GM23248 (cell line): Measurements from ENCODE around the gene THSD4.

ENCODE experiments used
- EZH2 ChIP-seq: fragments of 200-600 bp; sonication (generic); IDR thresholded peaks from 2 replicates; pipeline ENCODE4 v1.6.1; 2018; ENCODE audit warnings: antibody characterized with exemption, mild to moderate bottlenecking; ENCODE audit not compliant: insufficient read depth, poor library complexity, severe bottlenecking
- EZH2phosphoT487 ChIP-seq: fragments of 200-600 bp; sonication (generic); IDR thresholded peaks from 2 replicates; pipeline ENCODE4 v1.6.1; 2018; ENCODE audit warnings: antibody characterized with exemption, moderate library complexity, mild to moderate bottlenecking, low read depth; ENCODE audit not compliant: insufficient read depth

DNA sequence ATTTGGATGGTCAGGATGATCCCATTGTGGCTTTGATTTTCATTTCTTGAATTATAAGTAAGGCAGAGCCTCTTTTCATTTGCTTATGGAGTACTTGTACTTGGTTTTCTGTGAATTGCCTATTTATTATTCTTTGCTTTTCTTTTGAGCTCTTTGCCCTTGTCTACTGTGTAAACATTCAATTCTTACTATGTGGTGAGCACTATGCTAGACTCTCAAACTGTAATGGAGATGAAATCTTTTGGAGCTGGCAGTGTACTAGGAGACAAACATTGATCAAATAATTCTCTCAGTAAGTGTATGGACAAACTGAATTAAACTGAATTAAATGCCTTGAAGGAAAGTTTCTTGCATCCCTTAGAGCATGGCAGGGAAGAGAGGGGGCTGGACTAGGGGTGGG lies 608.1 kb downstream of the THSD4 start:
- no peak for TF ChIP-seq EZH2
- TF ChIP-seq EZH2phosphoT487: no peak
